Ectodermal cell (in vitro differentiated cells): ENCODE results near the gene UCN.
"Not testable (repeated sequence)": the region's sequence is repeated elsewhere in the genome, so short reads cannot be mapped to it uniquely, and the experiment has no call there.

Experiments used
- H3K27ac ChIP-seq: 2 replicates; pipeline ENCODE4 v1.7.0; 2013; ENCODE audit warnings: mild to moderate bottlenecking, low read depth, low read length; ENCODE audit not compliant: insufficient read depth, poor library complexity, severe bottlenecking
- H3K27me3 ChIP-seq: 2 replicates; pipeline ENCODE4 v1.7.0; 2013; ENCODE audit warnings: mild to moderate bottlenecking, low read length; ENCODE audit not compliant: insufficient read depth, control insufficient read depth, poor library complexity, severe bottlenecking
- H3K36me3 ChIP-seq: one replicate; pipeline ENCODE4 v1.7.0; 2013; ENCODE audit warnings: low read length; ENCODE audit not compliant: control insufficient read depth, insufficient read depth
- H3K4me1 ChIP-seq: one replicate; pipeline ENCODE4 v1.7.0; 2013; ENCODE audit warnings: low read length; ENCODE audit not compliant: control insufficient read depth, insufficient read depth
- H3K4me3 ChIP-seq: 2 replicates; pipeline ENCODE4 v1.7.0; 2013; ENCODE audit warnings: low read depth, low read length, control low read depth; ENCODE audit not compliant: insufficient read depth
- H3K9me3 ChIP-seq: 2 replicates; pipeline ENCODE4 v1.7.0; 2013; ENCODE audit warnings: mild to moderate bottlenecking, low read length, moderate library complexity; ENCODE audit not compliant: control insufficient read depth
- WGBS, 2 experiments: methylation state at CpG; one replicate each; pipeline ENCODE4 v1.1.7; 2013; ENCODE audit warnings: missing lambda C conversion rate in 2 of 2; 5-methylcytosine and 5-hydroxymethylcytosine counted together

UCN gene

GRCh38 chr2:27285481-27285880 lies 22.8 kb downstream of the UCN start:
- Histone ChIP-seq H3K27ac (no peak overlapping the region), H3K4me3 (no peak overlapping the region), H3K27me3 (peaks cover 8% of the 10 kb centered on the region), H3K9me3 (no peaks in the 10 kb centered on the region), H3K36me3 (no peaks in the 10 kb centered on the region), H3K4me1 (peaks cover 9% of the 10 kb centered on the region)
- 58 to 64% methylated on average over 5 to 6 of the region's 6 CpGs for WGBS, 2 experiments

- Histone ChIP-seq H3K27me3 (peaks cover 8% of the 10 kb centered on the region), H3K9me3 (no peaks in the 10 kb centered on the region), H3K27ac (no peak overlapping the region), H3K4me1 (peaks cover 9% of the 10 kb centered on the region), H3K36me3 (no peaks in the 10 kb centered on the region), H3K4me3 (no peak overlapping the region)
- WGBS, 2 experiments = 80% methylated on average over 1 of the region's 1 CpG; no CpG with 5 or more reads in 1 of the 2 experiments
Observed at GRCh38 chr2:27284996-27285395, 23.2 kb downstream of the UCN start.

GRCh38 chr2:27282892-27283291 lies 25.4 kb downstream of the UCN start:
- H3K4me3 ChIP-seq = no peak overlapping the region
- no peak overlapping the region for H3K27ac ChIP-seq
- peaks cover 8% of the 10 kb centered on the region for H3K27me3 ChIP-seq
- WGBS, 2 experiments = 47 to 53% methylated on average over 5 of the region's 5 CpGs
- no peaks in the 10 kb centered on the region for H3K36me3 ChIP-seq
- H3K4me1 ChIP-seq = peaks cover 9% of the 10 kb centered on the region
- no peaks in the 10 kb centered on the region for H3K9me3 ChIP-seq

- Histone ChIP-seq H3K9me3 (no peaks in the 10 kb centered on the region), H3K27ac (no peak within 1 kb of the TSS), H3K36me3 (no peaks in the 10 kb centered on the region), H3K4me1 (peaks cover 9% of the 10 kb centered on the region), H3K27me3 (peaks cover 8% of the 10 kb centered on the region), H3K4me3 (no peak within 1 kb of the TSS)
- 32 to 35% methylated on average over 5 of the region's 5 CpGs for WGBS, 2 experiments
Observed at GRCh38 chr2:27281855-27282559, 26.2 kb downstream of the UCN start, which contains the start of gene TRIM54. TRIM54 (plus strand) TSS chr2:27282429; CDS start chr2:27282732, 303 bp downstream.

- Histone ChIP-seq H3K27ac (no peak overlapping the region), H3K9me3 (no peaks in the 10 kb centered on the region), H3K27me3 (peaks cover 8% of the 10 kb centered on the region), H3K36me3 (no peaks in the 10 kb centered on the region), H3K4me1 (peaks cover 9% of the 10 kb centered on the region), H3K4me3 (no peak overlapping the region)
- 89 to 92% methylated on average over 3 of the region's 3 CpGs for WGBS, 2 experiments
Observed at GRCh38 chr2:27281442-27281841, 26.8 kb downstream of the UCN start.

- Histone ChIP-seq H3K27me3 (peaks cover 8% of the 10 kb centered on the region), H3K27ac (no peak overlapping the region), H3K36me3 (no peaks in the 10 kb centered on the region)
Observed at GRCh38 chr2:27280826-27281225, 27.4 kb downstream of the UCN start.

GRCh38 chr2:27278010-27278409 lies 30.2 kb downstream of the UCN start:
- H3K27ac ChIP-seq = no peak overlapping the region
- WGBS, 2 experiments = 84 to 94% methylated on average over 1 of the region's 1 CpG

More at GRCh38 chr2:27280826-27281225, 27.4 kb downstream of the UCN start:
- H3K4me3 ChIP-seq = no peak overlapping the region
- H3K9me3 ChIP-seq = no peaks in the 10 kb centered on the region
- 92 to 95% methylated on average over 3 of the region's 3 CpGs for WGBS, 2 experiments
- peaks cover 9% of the 10 kb centered on the region for H3K4me1 ChIP-seq

GRCh38 chr2:27275211-27276150 lies 32.8 kb downstream of the UCN start, which contains the start of gene DNAJC5G:
DNAJC5G (plus strand) TSS chr2:27275433; CDS start chr2:27276729, 1,296 bp downstream.
- WGBS, 2 experiments = 90% methylated on average over 39 of the region's 39 CpGs
- no peaks in the 10 kb centered on the region for H3K4me1 ChIP-seq

More at GRCh38 chr2:27278010-27278409, 30.2 kb downstream of the UCN start:
- H3K4me1 ChIP-seq = peaks cover 9% of the 10 kb centered on the region
- no peaks in the 10 kb centered on the region for H3K9me3 ChIP-seq
- no peaks in the 10 kb centered on the region for H3K36me3 ChIP-seq
- H3K27me3 ChIP-seq = peaks cover 4% of the 10 kb centered on the region
- no peak overlapping the region for H3K4me3 ChIP-seq

GRCh38 chr2:27272537-27273522 lies 35.4 kb downstream of the UCN start:
- H3K4me3 ChIP-seq, H3K36me3 ChIP-seq, H3K27ac ChIP-seq, H3K4me1 ChIP-seq, H3K27me3 ChIP-seq, H3K9me3 ChIP-seq: not testable (repeated sequence)
- WGBS, 2 experiments = 90% methylated on average over 15 of the region's 15 CpGs

More at GRCh38 chr2:27275211-27276150, 32.8 kb downstream of the UCN start, which contains the start of gene DNAJC5G:
- Histone ChIP-seq H3K27ac (no peak within 1 kb of the TSS), H3K4me3 (no peak within 1 kb of the TSS), H3K36me3 (no peaks in the 10 kb centered on the region), H3K27me3 (no peaks in the 10 kb centered on the region), H3K9me3 (no peaks in the 10 kb centered on the region)
